Measurements from ENCODE around the gene LONRF2.

Gene LONRF2

GRCh38 chr2:100268986-100269385 is 53.3 kb downstream of the LONRF2 start:
- H4K20me1 ChIP-seq (ENCODE audit: control insufficient read depth, insufficient read depth, low read depth, low read length): no peaks in the 10 kb centered on the region
- H3K4me1 ChIP-seq (ENCODE audit: control insufficient read depth, low read length): peaks cover 14% of the 10 kb centered on the region
- H3K27ac ChIP-seq (ENCODE audit: low read depth, low read length): no peak overlapping the region
- H3K9me3 ChIP-seq (ENCODE audit: control insufficient read depth, insufficient read depth, low read length): peaks cover 3% of the 10 kb centered on the region; the same call in 1 of the 2 replicates
- H3K36me3 ChIP-seq (ENCODE audit: control insufficient read depth, low read length): no peaks in the 10 kb centered on the region
- H3K27me3 ChIP-seq (ENCODE audit: control insufficient read depth, low read length): no peaks in the 10 kb centered on the region
- H3K79me2 ChIP-seq (ENCODE audit: control insufficient read depth, low read length): no peaks in the 10 kb centered on the region
- no peak overlapping the region for H3K4me3 ChIP-seq (ENCODE audit: low read length)
- no peak overlapping the region for H3K4me2 ChIP-seq (ENCODE audit: low read length)
- no peak for TF ChIP-seq EZH2phosphoT487 (IDR thresholded peaks at IDR 0.05; ENCODE audit: borderline replicate concordance, low read length)
- TF ChIP-seq, protein P1, sequence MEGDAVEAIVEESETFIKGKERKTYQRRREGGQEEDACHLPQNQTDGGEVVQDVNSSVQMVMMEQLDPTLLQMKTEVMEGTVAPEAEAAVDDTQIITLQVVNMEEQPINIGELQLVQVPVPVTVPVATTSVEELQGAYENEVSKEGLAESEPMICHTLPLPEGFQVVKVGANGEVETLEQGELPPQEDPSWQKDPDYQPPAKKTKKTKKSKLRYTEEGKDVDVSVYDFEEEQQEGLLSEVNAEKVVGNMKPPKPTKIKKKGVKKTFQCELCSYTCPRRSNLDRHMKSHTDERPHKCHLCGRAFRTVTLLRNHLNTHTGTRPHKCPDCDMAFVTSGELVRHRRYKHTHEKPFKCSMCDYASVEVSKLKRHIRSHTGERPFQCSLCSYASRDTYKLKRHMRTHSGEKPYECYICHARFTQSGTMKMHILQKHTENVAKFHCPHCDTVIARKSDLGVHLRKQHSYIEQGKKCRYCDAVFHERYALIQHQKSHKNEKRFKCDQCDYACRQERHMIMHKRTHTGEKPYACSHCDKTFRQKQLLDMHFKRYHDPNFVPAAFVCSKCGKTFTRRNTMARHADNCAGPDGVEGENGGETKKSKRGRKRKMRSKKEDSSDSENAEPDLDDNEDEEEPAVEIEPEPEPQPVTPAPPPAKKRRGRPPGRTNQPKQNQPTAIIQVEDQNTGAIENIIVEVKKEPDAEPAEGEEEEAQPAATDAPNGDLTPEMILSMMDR (IDR thresholded peaks at IDR 0.05; ENCODE audit: low read depth, low read length, poor library complexity, severe bottlenecking): no peak
- H3K9me2 ChIP-seq (replicated peaks; ENCODE audit: control insufficient read depth, low read length): no peaks in the 10 kb centered on the region
- H3F3A ChIP-seq (ENCODE audit: control insufficient read depth, insufficient read depth): no peaks in the 10 kb centered on the region

DNA sequence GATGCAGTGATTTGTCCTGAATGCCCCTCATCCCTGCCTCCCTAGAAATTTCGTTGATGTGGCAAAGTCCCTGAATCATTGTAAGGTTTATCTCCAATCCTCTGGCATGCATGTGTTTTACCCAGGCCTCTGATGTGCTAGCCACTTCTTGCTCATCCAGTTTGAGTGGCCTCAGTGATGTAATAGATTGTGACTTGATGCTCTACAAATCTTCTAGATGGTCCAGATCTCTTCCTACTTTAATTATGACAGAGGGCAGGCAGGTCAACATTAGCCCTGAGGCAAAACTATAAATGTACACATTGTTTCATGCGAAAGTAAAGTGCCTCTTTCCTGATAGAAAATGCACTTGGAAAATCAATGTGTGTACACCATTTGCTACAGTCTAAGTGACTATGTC is 54.5 kb downstream of the LONRF2 start:
- Histone ChIP-seq H3K27ac (ENCODE audit: low read depth, low read length) (no peak overlapping the region), H3K27me3 (ENCODE audit: control insufficient read depth, low read length) (no peaks in the 10 kb centered on the region), H3K9me2 (replicated peaks; ENCODE audit: control insufficient read depth, low read length) (no peaks in the 10 kb centered on the region), H3K9me3 (ENCODE audit: control insufficient read depth, insufficient read depth, low read length) (peaks cover 3% of the 10 kb centered on the region; the same call in 1 of the 2 replicates), H3K4me3 (ENCODE audit: low read length) (no peak overlapping the region), H3K79me2 (ENCODE audit: control insufficient read depth, low read length) (no peaks in the 10 kb centered on the region), H3F3A (ENCODE audit: control insufficient read depth, insufficient read depth) (no peaks in the 10 kb centered on the region), H3K36me3 (ENCODE audit: control insufficient read depth, low read length) (no peaks in the 10 kb centered on the region), H3K4me2 (ENCODE audit: low read length) (no peak overlapping the region), H4K20me1 (ENCODE audit: control insufficient read depth, insufficient read depth, low read depth, low read length) (no peaks in the 10 kb centered on the region), H3K4me1 (ENCODE audit: control insufficient read depth, low read length) (peaks cover 14% of the 10 kb centered on the region)
- TF ChIP-seq, protein P1 (IDR thresholded peaks at IDR 0.05; ENCODE audit: low read depth, low read length, poor library complexity, severe bottlenecking): no peak
- no peak for TF ChIP-seq EZH2phosphoT487 (IDR thresholded peaks at IDR 0.05; ENCODE audit: borderline replicate concordance, low read length)

GRCh38 chr2:100266126-100266525 is 56.2 kb downstream of the LONRF2 start:
- Histone ChIP-seq H3K27ac (ENCODE audit: low read depth, low read length) (no peak overlapping the region), H3K9me3 (ENCODE audit: control insufficient read depth, insufficient read depth, low read length) (peaks cover 3% of the 10 kb centered on the region; the same call in 1 of the 2 replicates), H3K4me2 (ENCODE audit: low read length) (no peak overlapping the region), H3K9me2 (replicated peaks; ENCODE audit: control insufficient read depth, low read length) (no peaks in the 10 kb centered on the region), H3K4me1 (ENCODE audit: control insufficient read depth, low read length) (peaks cover 23% of the 10 kb centered on the region), H4K20me1 (ENCODE audit: control insufficient read depth, insufficient read depth, low read depth, low read length) (no peaks in the 10 kb centered on the region), H3K79me2 (ENCODE audit: control insufficient read depth, low read length) (no peaks in the 10 kb centered on the region), H3K4me3 (ENCODE audit: low read length) (no peak overlapping the region), H3K27me3 (ENCODE audit: control insufficient read depth, low read length) (no peaks in the 10 kb centered on the region), H3F3A (ENCODE audit: control insufficient read depth, insufficient read depth) (peaks cover 7% of the 10 kb centered on the region; the same call in 1 of the 2 replicates), H3K36me3 (ENCODE audit: control insufficient read depth, low read length) (no peaks in the 10 kb centered on the region)
- TF ChIP-seq, protein P1 (IDR thresholded peaks at IDR 0.05; ENCODE audit: low read depth, low read length, poor library complexity, severe bottlenecking): no peak
- no peak for TF ChIP-seq EZH2phosphoT487 (IDR thresholded peaks at IDR 0.05; ENCODE audit: borderline replicate concordance, low read length)

Data from DOHH2 (cell line).